A673 (cell line): ENCODE data around the gene C5orf58. TPM values are rescaled to one million over a fixed set of nuclear protein-coding genes. Genes with fewer than 3 reads are reported as not detected.

Experiments
- BruUV-seq: library from RNA; stranded (reverse); fragments of 400-500 nt; replicated peaks from 2 replicates; lab custom pipeline; 2021; lab: Mats Ljungman, UMichigan
- CTCF ChIA-PET: fragments of 300-600 bp; sonication (Branson Sonifier 250); formaldehyde crosslinking; loops from one replicate; lab custom pipeline; 2022; ENCODE audit warnings: antibody characterized with exemption; lab: Charles Lee
- POLR2A ChIA-PET: fragments of 300-600 bp; sonication (Branson Sonifier 250); formaldehyde crosslinking; loops from one replicate; lab custom pipeline; 2022; ENCODE audit warnings: antibody characterized with exemption; ENCODE audit not compliant: low non-redundant PET; lab: Charles Lee
- DNase-seq: peaks from one replicate; pipeline ENCODE4 v3.0.0-alpha.2; 2015; ENCODE audit warnings: low spot score
- H3K27ac ChIP-seq: fragments of 200-600 bp; sonication (generic); 2 replicates; pipeline ENCODE4 v1.5.1; 2016; ENCODE audit warnings: mixed run types, low read depth, mild to moderate bottlenecking, mixed read lengths, antibody characterized with exemption, low read length; ENCODE audit not compliant: poor library complexity, severe bottlenecking
- H3K27me3 ChIP-seq: fragments of 200-600 bp; sonication (generic); replicated peaks from 2 replicates; pipeline ENCODE4 v1.6.1; 2017; ENCODE audit warnings: mixed run types, low read depth, mild to moderate bottlenecking, mixed read lengths, antibody characterized with exemption, low read length; ENCODE audit not compliant: insufficient read depth, poor library complexity
- H3K36me3 ChIP-seq: fragments of 200-600 bp; sonication (generic); 2 replicates; pipeline ENCODE4 v1.6.1; 2016; ENCODE audit warnings: mixed run types, mild to moderate bottlenecking, mixed read lengths, antibody characterized with exemption, low read length; ENCODE audit not compliant: insufficient read depth, poor library complexity, severe bottlenecking
- H3K4me1 ChIP-seq: fragments of 200-600 bp; sonication (generic); 2 replicates; pipeline ENCODE4 v1.6.1; 2017; ENCODE audit warnings: mixed run types, mild to moderate bottlenecking, mixed read lengths, antibody characterized with exemption, low read length; ENCODE audit not compliant: insufficient read depth, poor library complexity, severe bottlenecking
- H3K4me3 ChIP-seq: fragments of 200-600 bp; sonication (generic); 2 replicates; pipeline ENCODE4 v1.5.1; 2016; ENCODE audit warnings: low read depth, mixed run types, mild to moderate bottlenecking, mixed read lengths, low read length; ENCODE audit not compliant: poor library complexity, severe bottlenecking
- H3K9me3 ChIP-seq: fragments of 200-600 bp; sonication (generic); 2 replicates; pipeline ENCODE4 v1.6.1; 2016; ENCODE audit warnings: mixed run types, low read depth, mild to moderate bottlenecking, mixed read lengths, antibody characterized with exemption, low read length; ENCODE audit not compliant: poor library complexity, severe bottlenecking
- EZH2 ChIP-seq: fragments of 200-600 bp; sonication (generic); IDR thresholded peaks from 2 replicates; pipeline ENCODE4 v1.6.1; 2017; ENCODE audit warnings: borderline replicate concordance, low read depth, mild to moderate bottlenecking, mixed read lengths, antibody characterized with exemption, low read length; ENCODE audit not compliant: poor library complexity, severe bottlenecking
- intact Hi-C: fragments of 100-400 bp; cut with micrococcal nuclease; formaldehyde crosslinking; loops from one replicate; pipeline ENCODE4 v1.10.0; 2022; ENCODE audit not compliant: unreplicated experiment
- total RNA-seq: library from RNA; stranded (reverse); gene quantifications from 2 replicates; pipeline ENCODE4 v1.2.3, GENCODE V29; 2021
- TF ChIP-seq, protein P1 (sequence below): fragments of 300-800, 200-600 bp; sonication (generic); conservative IDR thresholded peaks from 2 replicates; pipeline ENCODE4 v1.5.1; 2017; ENCODE audit warnings: low read depth, mild to moderate bottlenecking, antibody characterized with exemption, low read length, moderate library complexity, mixed read lengths

The C5orf58 gene
- total RNA-seq, 1 experiment from 2014 or later, result not detected

DNA sequence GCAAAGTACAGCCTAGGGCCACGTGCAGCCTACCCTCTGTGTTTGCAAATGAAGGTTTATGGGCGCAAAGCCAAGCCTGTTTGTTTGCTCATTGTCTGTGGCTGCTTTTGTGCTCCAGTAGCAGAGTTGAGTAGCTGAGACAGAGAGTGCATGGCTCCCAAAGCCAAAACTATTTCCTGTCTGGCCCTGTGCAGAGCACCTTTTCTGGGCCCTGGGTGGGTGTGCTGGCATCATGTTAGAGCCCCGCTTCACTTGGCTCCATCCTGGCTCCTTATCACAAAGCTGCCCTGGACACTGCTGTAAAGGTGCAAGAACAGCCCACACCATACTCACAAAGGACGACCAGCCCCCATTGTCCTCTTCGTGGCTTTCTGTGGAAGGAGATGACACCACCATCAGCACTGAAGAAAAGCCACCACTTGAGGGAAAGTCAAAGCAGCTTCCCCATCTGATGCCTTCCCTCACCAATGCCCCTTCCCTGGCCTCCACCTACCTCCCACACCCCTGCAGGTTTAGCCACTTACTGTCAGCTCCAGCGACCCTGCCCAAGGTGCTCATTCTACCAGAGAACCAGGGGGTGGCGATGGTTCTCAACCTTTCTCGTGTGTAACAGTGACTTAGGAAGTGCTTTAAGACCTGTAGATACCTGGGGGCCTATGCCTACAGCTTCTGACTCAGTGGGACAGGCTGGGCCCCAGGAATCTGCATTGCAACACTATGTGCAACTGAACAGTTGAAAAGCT, 41.4 kb downstream of the C5orf58 start:
- DNase-seq, result peak; percentile 63
- ChIA-PET CTCF (interaction anchor here (0.6 to 1.1 kb wide), 5 partner anchors 29 to 146 kb away, joined by 3 to 5 read pairs (median 4); no protein-coding TSS in a partner anchor), POLR2A (interaction anchor here (0.6 kb wide), 1 partner anchor 148 kb away, joined by 3 read pairs; no protein-coding TSS in a partner anchor)
- H3K36me3 ChIP-seq, result no peaks in the 10 kb centered on the region
- no peaks in the 10 kb centered on the region for H3K4me1 ChIP-seq
- no peak overlapping the region for H3K27ac ChIP-seq
- no peaks in the 10 kb centered on the region for H3K27me3 ChIP-seq
- H3K9me3 ChIP-seq, result no peaks in the 10 kb centered on the region
- intact Hi-C loops, result loop anchor here (1.0 kb wide), 1 partner anchor 146 kb away; no protein-coding TSS in a partner anchor
- BruUV-seq, result no TSS peak
- TF ChIP-seq EZH2, result no peak
- TF ChIP-seq, protein P1, sequence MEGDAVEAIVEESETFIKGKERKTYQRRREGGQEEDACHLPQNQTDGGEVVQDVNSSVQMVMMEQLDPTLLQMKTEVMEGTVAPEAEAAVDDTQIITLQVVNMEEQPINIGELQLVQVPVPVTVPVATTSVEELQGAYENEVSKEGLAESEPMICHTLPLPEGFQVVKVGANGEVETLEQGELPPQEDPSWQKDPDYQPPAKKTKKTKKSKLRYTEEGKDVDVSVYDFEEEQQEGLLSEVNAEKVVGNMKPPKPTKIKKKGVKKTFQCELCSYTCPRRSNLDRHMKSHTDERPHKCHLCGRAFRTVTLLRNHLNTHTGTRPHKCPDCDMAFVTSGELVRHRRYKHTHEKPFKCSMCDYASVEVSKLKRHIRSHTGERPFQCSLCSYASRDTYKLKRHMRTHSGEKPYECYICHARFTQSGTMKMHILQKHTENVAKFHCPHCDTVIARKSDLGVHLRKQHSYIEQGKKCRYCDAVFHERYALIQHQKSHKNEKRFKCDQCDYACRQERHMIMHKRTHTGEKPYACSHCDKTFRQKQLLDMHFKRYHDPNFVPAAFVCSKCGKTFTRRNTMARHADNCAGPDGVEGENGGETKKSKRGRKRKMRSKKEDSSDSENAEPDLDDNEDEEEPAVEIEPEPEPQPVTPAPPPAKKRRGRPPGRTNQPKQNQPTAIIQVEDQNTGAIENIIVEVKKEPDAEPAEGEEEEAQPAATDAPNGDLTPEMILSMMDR, result peak; percentile 68
- no peak overlapping the region for H3K4me3 ChIP-seq

DNA sequence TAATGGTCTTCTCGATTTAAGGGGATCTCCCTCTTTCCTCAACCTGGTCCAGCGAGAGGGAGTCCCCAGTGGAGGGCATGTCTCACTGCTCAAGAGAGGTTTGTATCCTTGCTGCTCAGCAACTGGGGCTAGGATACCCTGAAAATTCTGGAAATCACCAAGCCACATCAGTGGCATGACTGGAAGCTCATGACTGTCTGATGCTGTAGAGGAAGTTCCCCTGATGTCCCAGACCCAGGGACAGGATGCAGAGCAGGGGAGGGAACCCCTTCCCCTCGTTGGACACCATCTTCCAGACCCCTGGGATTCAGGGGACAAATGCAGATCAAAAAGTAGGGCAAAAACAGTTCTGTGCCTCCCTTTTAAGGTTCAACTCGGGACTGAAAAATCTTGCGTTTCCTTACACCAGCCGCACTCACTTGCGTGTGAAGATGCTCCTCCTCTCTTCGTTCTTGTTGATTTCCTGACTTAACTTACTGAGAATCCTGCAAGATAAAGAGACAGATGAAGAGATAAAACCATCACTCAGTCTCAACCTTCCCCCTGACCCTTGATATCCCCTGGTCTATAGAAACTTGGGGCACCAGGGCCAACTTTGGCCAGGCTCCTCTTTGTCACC, 42.7 kb downstream of the C5orf58 start:
- no TSS peak for BruUV-seq
- no peaks in the 10 kb centered on the region for H3K4me1 ChIP-seq
- H3K27me3 ChIP-seq, result no peaks in the 10 kb centered on the region
- DNase-seq, result no peak
- ChIA-PET POLR2A (no interaction called here), CTCF (no interaction called here)
- no peak overlapping the region for H3K27ac ChIP-seq
- TF ChIP-seq, protein P1, result no peak
- no peak for TF ChIP-seq EZH2
- H3K4me3 ChIP-seq, result no peak overlapping the region
- no peaks in the 10 kb centered on the region for H3K9me3 ChIP-seq
- intact Hi-C loops, result no loop called here
- H3K36me3 ChIP-seq, result no peaks in the 10 kb centered on the region

DNA sequence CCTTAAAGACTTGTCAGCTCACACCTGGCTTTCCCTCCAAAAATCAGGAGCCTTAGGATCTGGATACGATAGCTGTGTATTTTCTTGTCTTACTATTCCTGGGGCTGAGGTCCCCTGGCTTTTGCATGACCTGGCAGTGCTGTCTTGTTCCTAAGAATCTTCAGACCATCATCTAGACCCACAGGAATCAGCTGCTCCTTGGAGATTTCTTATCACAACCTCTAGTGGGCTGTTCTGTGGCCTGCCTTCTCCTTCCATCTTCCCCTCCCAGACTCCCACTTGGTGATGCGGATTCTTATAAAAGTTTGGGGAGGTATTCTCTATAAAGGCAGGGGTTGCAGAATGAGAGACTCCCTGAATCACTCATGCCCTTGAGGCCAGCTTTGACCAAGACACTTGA, 43.4 kb downstream of the C5orf58 start:
- no peaks in the 10 kb centered on the region for H3K36me3 ChIP-seq
- DNase-seq, result no peak
- H3K9me3 ChIP-seq, result no peaks in the 10 kb centered on the region
- no peaks in the 10 kb centered on the region for H3K27me3 ChIP-seq
- no TSS peak for BruUV-seq
- TF ChIP-seq, protein P1, result no peak
- TF ChIP-seq EZH2, result no peak
- no peak overlapping the region for H3K4me3 ChIP-seq
- ChIA-PET POLR2A (no interaction called here), CTCF (no interaction called here)
- H3K4me1 ChIP-seq, result no peaks in the 10 kb centered on the region
- H3K27ac ChIP-seq, result no peak overlapping the region
- intact Hi-C loops, result no loop called here
